ENCODE measurements around the gene AP3M1.

The AP3M1 gene

DNA sequence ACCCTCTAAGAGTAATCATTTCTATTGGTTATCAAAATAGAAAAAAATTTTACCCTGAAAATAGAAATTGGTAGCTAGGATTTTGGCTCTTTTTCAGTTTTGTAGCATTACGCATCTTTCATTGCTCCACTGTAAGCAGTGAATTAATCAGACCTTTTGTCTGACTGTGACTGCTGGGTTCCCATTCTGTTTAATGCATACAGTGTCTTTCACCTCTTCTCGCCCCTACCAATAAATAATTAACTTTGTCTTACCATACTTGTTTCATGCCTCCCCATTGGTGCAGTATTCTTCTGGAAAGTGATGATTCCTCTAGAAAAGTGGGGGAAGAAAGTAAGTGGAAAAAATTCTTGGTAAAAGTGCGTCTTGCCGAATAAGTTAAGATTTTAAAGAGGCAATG is 73.2 kb downstream of the AP3M1 start:
- H3K27me3 ChIP-seq (ENCODE audit: insufficient read depth, low read length, poor library complexity), result no peaks in the 10 kb centered on the region
- no peak overlapping the region for H3K4ac ChIP-seq (ENCODE audit: low read depth, low read length)
- no peak overlapping the region for H2BK120ac ChIP-seq (ENCODE audit: low read depth, low read length)
- H3K56ac ChIP-seq (ENCODE audit: low read length), result no peak overlapping the region
- no peak overlapping the region for H2BK5ac ChIP-seq (ENCODE audit: low read length)
- H2BK15ac ChIP-seq (replicated peaks; ENCODE audit: low read depth), result no peak overlapping the region
- peaks cover 3% of the 10 kb centered on the region for H3K4me1 ChIP-seq (ENCODE audit: control insufficient read depth, low read depth, low read length)
- WGBS (ENCODE audit: extremely low coverage, insufficient coverage, low lambda C conversion rate), result no CpG with 5 or more reads among the region's 4 CpGs
- H2AK5ac ChIP-seq (ENCODE audit: low read length), result no peak overlapping the region
- H3K27ac ChIP-seq (ENCODE audit: low read depth, low read length), result no peak overlapping the region
- H3K79me1 ChIP-seq (ENCODE audit: low read length), result peaks cover 2% of the 10 kb centered on the region
- no peak overlapping the region for H3K23ac ChIP-seq (ENCODE audit: low read length)
- no peak overlapping the region for H3K4me3 ChIP-seq (ENCODE audit: low read length)
- no peak for DNase-seq
- H3K36me3 ChIP-seq (ENCODE audit: control insufficient read depth, insufficient read depth, low read length), result peaks cover 1% of the 10 kb centered on the region
- H4K8ac ChIP-seq (ENCODE audit: low read depth, low read length), result peak overlapping the region; percentile 56
- peaks cover 10% of the 10 kb centered on the region for H3K79me2 ChIP-seq (ENCODE audit: control insufficient read depth, insufficient read depth, low read length)
- H3K4me2 ChIP-seq (ENCODE audit: low read length), result no peak overlapping the region
- H4K5ac ChIP-seq (ENCODE audit: low read length), result no peak overlapping the region
- no peak overlapping the region for H3K18ac ChIP-seq (ENCODE audit: low read length)
- no peak overlapping the region for H3K9ac ChIP-seq (ENCODE audit: low read length)

DNA sequence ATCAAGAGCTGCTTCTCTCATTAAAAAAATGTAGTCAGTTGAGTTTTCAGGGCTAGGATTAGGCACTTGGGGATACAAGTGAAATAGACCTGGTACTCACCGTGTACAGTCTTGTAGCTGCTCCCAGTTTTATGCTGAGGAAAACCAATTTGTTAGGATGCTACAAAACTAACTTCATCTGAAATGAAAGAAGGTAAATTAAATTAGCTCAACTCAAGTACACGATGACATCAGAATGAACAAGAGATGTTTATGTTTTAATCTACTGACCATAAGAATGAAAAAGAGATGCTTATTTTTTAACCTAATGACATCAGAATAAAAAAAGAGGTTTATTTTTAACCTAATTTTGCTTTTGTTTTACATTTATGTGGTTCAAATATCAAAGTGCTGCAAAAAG is 73.7 kb downstream of the AP3M1 start:
- Histone ChIP-seq H3K79me2 (ENCODE audit: control insufficient read depth, insufficient read depth, low read length) (peaks cover 8% of the 10 kb centered on the region), H2AK5ac (ENCODE audit: low read length) (no peak overlapping the region), H2BK5ac (ENCODE audit: low read length) (no peak overlapping the region), H3K4ac (ENCODE audit: low read depth, low read length) (no peak overlapping the region), H3K56ac (ENCODE audit: low read length) (no peak overlapping the region), H3K18ac (ENCODE audit: low read length) (no peak overlapping the region), H3K27me3 (ENCODE audit: insufficient read depth, low read length, poor library complexity) (no peaks in the 10 kb centered on the region), H2BK120ac (ENCODE audit: low read depth, low read length) (no peak overlapping the region), H3K79me1 (ENCODE audit: low read length) (no peaks in the 10 kb centered on the region), H3K36me3 (ENCODE audit: control insufficient read depth, insufficient read depth, low read length) (peaks cover 1% of the 10 kb centered on the region), H4K5ac (ENCODE audit: low read length) (no peak overlapping the region), H4K8ac (ENCODE audit: low read depth, low read length) (no peak overlapping the region), H3K27ac (ENCODE audit: low read depth, low read length) (no peak overlapping the region), H3K4me2 (ENCODE audit: low read length) (no peak overlapping the region), H3K9ac (ENCODE audit: low read length) (no peak overlapping the region), H3K4me3 (ENCODE audit: low read length) (no peak overlapping the region), H2BK15ac (replicated peaks; ENCODE audit: low read depth) (no peak overlapping the region), H3K23ac (ENCODE audit: low read length) (no peak overlapping the region), H3K4me1 (ENCODE audit: control insufficient read depth, low read depth, low read length) (peaks cover 3% of the 10 kb centered on the region)
- no peak for DNase-seq
- no CpG with 5 or more reads among the region's 2 CpGs for WGBS (ENCODE audit: extremely low coverage, insufficient coverage, low lambda C conversion rate)

DNA sequence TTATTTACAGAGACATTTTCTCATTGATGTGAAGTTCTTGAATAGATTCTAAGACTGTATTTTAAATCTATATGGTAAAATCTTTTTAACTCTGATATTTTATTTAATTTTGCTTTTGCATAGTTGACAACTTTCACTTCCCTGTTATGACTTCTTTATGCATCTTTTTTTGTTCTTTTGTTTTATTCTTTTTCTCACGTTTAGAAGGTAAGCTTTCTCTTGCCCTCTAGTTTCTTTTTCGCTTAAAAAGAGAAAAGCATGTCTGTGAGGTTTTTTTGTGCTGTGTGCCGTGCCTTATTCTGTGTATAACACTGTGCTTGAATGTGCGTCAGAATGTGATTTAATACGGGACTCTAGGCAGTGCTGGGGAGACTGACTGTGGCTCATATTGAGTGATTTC is 74.7 kb downstream of the AP3M1 start:
- Histone ChIP-seq H3K23ac (ENCODE audit: low read length) (no peak overlapping the region), H3K4me1 (ENCODE audit: control insufficient read depth, low read depth, low read length) (peaks cover 3% of the 10 kb centered on the region), H3K27ac (ENCODE audit: low read depth, low read length) (no peak overlapping the region), H4K8ac (ENCODE audit: low read depth, low read length) (no peak overlapping the region), H3K56ac (ENCODE audit: low read length) (no peak overlapping the region), H2BK15ac (replicated peaks; ENCODE audit: low read depth) (no peak overlapping the region), H3K4ac (ENCODE audit: low read depth, low read length) (no peak overlapping the region), H4K5ac (ENCODE audit: low read length) (no peak overlapping the region), H3K4me2 (ENCODE audit: low read length) (no peak overlapping the region), H2BK120ac (ENCODE audit: low read depth, low read length) (no peak overlapping the region), H3K4me3 (ENCODE audit: low read length) (no peak overlapping the region), H3K18ac (ENCODE audit: low read length) (no peak overlapping the region), H3K9ac (ENCODE audit: low read length) (no peak overlapping the region), H2BK5ac (ENCODE audit: low read length) (no peak overlapping the region), H3K79me2 (ENCODE audit: control insufficient read depth, insufficient read depth, low read length) (peaks cover 10% of the 10 kb centered on the region), H3K79me1 (ENCODE audit: low read length) (peaks cover 3% of the 10 kb centered on the region), H2AK5ac (ENCODE audit: low read length) (no peak overlapping the region), H3K27me3 (ENCODE audit: insufficient read depth, low read length, poor library complexity) (no peaks in the 10 kb centered on the region), H3K36me3 (ENCODE audit: control insufficient read depth, insufficient read depth, low read length) (peaks cover 1% of the 10 kb centered on the region)
- no CpG with 5 or more reads among the region's 5 CpGs for WGBS (ENCODE audit: extremely low coverage, insufficient coverage, low lambda C conversion rate)
- DNase-seq, result no peak

DNA sequence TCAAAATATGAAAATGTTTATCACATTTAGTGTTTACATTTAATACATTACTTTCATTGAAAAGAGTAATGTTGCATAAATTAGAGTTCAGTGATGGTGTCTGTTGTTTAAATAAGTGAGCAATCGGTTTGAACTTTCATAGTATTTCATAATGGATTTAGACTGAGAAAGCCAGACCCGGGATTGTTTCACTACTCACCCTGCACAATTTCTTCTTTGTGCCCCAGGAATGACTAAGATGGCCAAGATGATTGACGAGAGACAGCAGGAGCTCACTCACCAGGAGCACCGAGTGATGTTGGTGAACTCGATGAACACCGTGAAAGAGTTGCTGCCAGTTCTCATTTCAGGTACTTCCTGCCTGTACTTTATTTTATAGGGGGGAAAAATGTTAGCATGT is 78.1 kb downstream of the AP3M1 start:
- no peak overlapping the region for H3K56ac ChIP-seq (ENCODE audit: low read length)
- H3K4me3 ChIP-seq (ENCODE audit: low read length), result no peak overlapping the region
- no CpG with 5 or more reads among the region's 6 CpGs for WGBS (ENCODE audit: extremely low coverage, insufficient coverage, low lambda C conversion rate)
- H2BK5ac ChIP-seq (ENCODE audit: low read length), result no peak overlapping the region
- DNase-seq, result no peak
- H3K36me3 ChIP-seq (ENCODE audit: control insufficient read depth, insufficient read depth, low read length), result peaks cover 3% of the 10 kb centered on the region
- no peak overlapping the region for H3K27ac ChIP-seq (ENCODE audit: low read depth, low read length)
- H3K27me3 ChIP-seq (ENCODE audit: insufficient read depth, low read length, poor library complexity), result no peaks in the 10 kb centered on the region
- H3K23ac ChIP-seq (ENCODE audit: low read length), result no peak overlapping the region
- no peak overlapping the region for H3K9ac ChIP-seq (ENCODE audit: low read length)
- no peak overlapping the region for H3K4ac ChIP-seq (ENCODE audit: low read depth, low read length)
- H3K79me1 ChIP-seq (ENCODE audit: low read length), result peaks cover 8% of the 10 kb centered on the region
- no peak overlapping the region for H4K8ac ChIP-seq (ENCODE audit: low read depth, low read length)
- no peak overlapping the region for H3K18ac ChIP-seq (ENCODE audit: low read length)
- H4K5ac ChIP-seq (ENCODE audit: low read length), result no peak overlapping the region
- H3K4me1 ChIP-seq (ENCODE audit: control insufficient read depth, low read depth, low read length), result peaks cover 5% of the 10 kb centered on the region
- no peak overlapping the region for H2BK120ac ChIP-seq (ENCODE audit: low read depth, low read length)
- no peak overlapping the region for H2BK15ac ChIP-seq (replicated peaks; ENCODE audit: low read depth)
- no peak overlapping the region for H2AK5ac ChIP-seq (ENCODE audit: low read length)
- H3K79me2 ChIP-seq (ENCODE audit: control insufficient read depth, insufficient read depth, low read length), result peaks cover 15% of the 10 kb centered on the region
- no peak overlapping the region for H3K4me2 ChIP-seq (ENCODE audit: low read length)

DNA sequence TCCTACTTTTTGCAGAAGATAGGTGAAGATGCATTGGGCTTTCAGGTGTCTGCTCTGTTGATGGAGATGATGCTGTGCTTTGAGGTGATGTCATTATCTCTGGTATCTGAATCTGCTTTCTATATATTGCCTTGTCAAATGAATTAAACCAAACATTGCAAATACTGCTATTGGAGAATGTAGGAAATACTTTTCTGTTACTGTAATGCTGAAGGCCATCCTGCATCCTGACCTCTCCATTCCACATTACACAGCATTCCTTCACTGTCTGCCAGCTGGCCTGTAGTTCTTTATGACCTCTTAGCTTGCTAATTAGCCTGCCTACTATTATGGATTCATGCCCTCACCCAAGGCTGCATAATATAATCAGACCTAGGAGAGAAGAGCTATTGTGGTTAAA is 79.5 kb downstream of the AP3M1 start:
- Histone ChIP-seq H3K79me1 (ENCODE audit: low read length) (peaks cover 8% of the 10 kb centered on the region), H3K4ac (ENCODE audit: low read depth, low read length) (no peak overlapping the region), H2BK120ac (ENCODE audit: low read depth, low read length) (no peak overlapping the region), H3K27me3 (ENCODE audit: insufficient read depth, low read length, poor library complexity) (no peaks in the 10 kb centered on the region), H3K9ac (ENCODE audit: low read length) (no peak overlapping the region), H4K8ac (ENCODE audit: low read depth, low read length) (no peak overlapping the region), H3K36me3 (ENCODE audit: control insufficient read depth, insufficient read depth, low read length) (peaks cover 3% of the 10 kb centered on the region), H3K4me1 (ENCODE audit: control insufficient read depth, low read depth, low read length) (peaks cover 5% of the 10 kb centered on the region), H4K5ac (ENCODE audit: low read length) (no peak overlapping the region), H3K18ac (ENCODE audit: low read length) (no peak overlapping the region), H3K56ac (ENCODE audit: low read length) (no peak overlapping the region), H3K4me2 (ENCODE audit: low read length) (no peak overlapping the region), H2BK15ac (replicated peaks; ENCODE audit: low read depth) (no peak overlapping the region), H2AK5ac (ENCODE audit: low read length) (no peak overlapping the region), H2BK5ac (ENCODE audit: low read length) (no peak overlapping the region), H3K79me2 (ENCODE audit: control insufficient read depth, insufficient read depth, low read length) (peaks cover 12% of the 10 kb centered on the region), H3K27ac (ENCODE audit: low read depth, low read length) (no peak overlapping the region), H3K4me3 (ENCODE audit: low read length) (no peak overlapping the region), H3K23ac (ENCODE audit: low read length) (no peak overlapping the region)
- peak; percentile 79 for DNase-seq
